Measurements from ENCODE around the gene LRRK2.

Gene LRRK2

GRCh38 chr12:40399656-40400055 lies 174.9 kb downstream of the LRRK2 start:
- DNase-seq (ENCODE audit: low read depth in 3 of 3): no peak

GRCh38 chr12:40405419-40405818 lies 180.6 kb downstream of the LRRK2 start:
- no peak for DNase-seq (ENCODE audit: low read depth in 3 of 3)

Measured in stimulated activated CD4-positive, alpha-beta T cell treated with anti-CD3 and anti-CD28 coated beads, TNF-alpha, amount 100 ng/mL, for 4 hours (primary cell).